Upper lobe of left lung (tissue), 4 donors: ENCODE results near the gene SYK.

ENCODE experiments used
- EP300 ChIP-seq, 4 donors: sonication (generic); formaldehyde crosslinking; IDR thresholded peaks; one replicate each; pipeline ENCODE4 v1.5.1; 2017; ENCODE audit warnings: antibody characterized with exemption in 4 of 4, control low read depth in 2 of 4
- POLR2A ChIP-seq, 4 donors: fragments of 450-650 bp; IDR thresholded peaks; one replicate each; pipeline ENCODE4 v1.5.1; 2016 to 2017; ENCODE audit warnings: antibody characterized with exemption in 4 of 4, mild to moderate bottlenecking in 2 of 4
- POLR2AphosphoS5 ChIP-seq, 2 donors: sonication (generic); formaldehyde crosslinking; IDR thresholded peaks; one replicate each; pipeline ENCODE4 v1.5.1; 2017; ENCODE audit warnings: antibody characterized with exemption in 2 of 2
- TF ChIP-seq, protein P1 (sequence below), 6 experiments: fragments of 450-650 bp in 4 of 6; fragments of 200-600 bp in 2 of 6; sonication (generic) in 2 of 6; IDR thresholded peaks; one replicate each; pipeline ENCODE4 v1.5.1; 2016 to 2019; ENCODE audit warnings: antibody characterized with exemption in 6 of 6

DNA sequence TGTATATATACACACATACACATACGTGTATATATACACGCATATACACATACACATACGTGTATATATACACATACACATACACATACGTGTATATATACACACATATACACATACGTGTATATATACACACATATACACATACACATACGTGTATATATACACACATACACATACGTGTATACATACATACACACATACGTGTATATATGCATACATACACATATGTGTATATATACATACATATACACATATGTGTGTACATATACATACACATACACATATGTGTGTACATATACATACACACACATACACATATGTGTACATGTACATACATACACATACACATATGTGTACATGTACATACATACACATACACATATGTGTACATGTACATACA lies 82.6 kb downstream of the SYK start:
- TF ChIP-seq, protein P1, sequence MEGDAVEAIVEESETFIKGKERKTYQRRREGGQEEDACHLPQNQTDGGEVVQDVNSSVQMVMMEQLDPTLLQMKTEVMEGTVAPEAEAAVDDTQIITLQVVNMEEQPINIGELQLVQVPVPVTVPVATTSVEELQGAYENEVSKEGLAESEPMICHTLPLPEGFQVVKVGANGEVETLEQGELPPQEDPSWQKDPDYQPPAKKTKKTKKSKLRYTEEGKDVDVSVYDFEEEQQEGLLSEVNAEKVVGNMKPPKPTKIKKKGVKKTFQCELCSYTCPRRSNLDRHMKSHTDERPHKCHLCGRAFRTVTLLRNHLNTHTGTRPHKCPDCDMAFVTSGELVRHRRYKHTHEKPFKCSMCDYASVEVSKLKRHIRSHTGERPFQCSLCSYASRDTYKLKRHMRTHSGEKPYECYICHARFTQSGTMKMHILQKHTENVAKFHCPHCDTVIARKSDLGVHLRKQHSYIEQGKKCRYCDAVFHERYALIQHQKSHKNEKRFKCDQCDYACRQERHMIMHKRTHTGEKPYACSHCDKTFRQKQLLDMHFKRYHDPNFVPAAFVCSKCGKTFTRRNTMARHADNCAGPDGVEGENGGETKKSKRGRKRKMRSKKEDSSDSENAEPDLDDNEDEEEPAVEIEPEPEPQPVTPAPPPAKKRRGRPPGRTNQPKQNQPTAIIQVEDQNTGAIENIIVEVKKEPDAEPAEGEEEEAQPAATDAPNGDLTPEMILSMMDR (IDR thresholded peaks at IDR 0.05): no peak
- TF ChIP-seq POLR2A (IDR thresholded peaks at IDR 0.05) (no peak), POLR2AphosphoS5 (IDR thresholded peaks at IDR 0.05) (no peak), EP300 (IDR thresholded peaks at IDR 0.05) (no peak)
